HG03575 (cell line): ENCODE data around the gene IL27RA.

Source experiments
- ATAC-seq: cut with Tn5 transposase; IDR thresholded peaks from one replicate; pipeline ENCODE4 v1.9.1; 2021; ENCODE audit not compliant: unreplicated experiment, insufficient number of reproducible peaks, low FRiP score; ENCODE audit errors: extremely low read depth

The IL27RA gene

GRCh38 chr19:14073925-14074838 lies 42.6 kb downstream of the IL27RA start:
- ATAC-seq = no peak

- ATAC-seq = no peak
Measured at GRCh38 chr19:14078411-14078810, 46.8 kb downstream of the IL27RA start.

DNA sequence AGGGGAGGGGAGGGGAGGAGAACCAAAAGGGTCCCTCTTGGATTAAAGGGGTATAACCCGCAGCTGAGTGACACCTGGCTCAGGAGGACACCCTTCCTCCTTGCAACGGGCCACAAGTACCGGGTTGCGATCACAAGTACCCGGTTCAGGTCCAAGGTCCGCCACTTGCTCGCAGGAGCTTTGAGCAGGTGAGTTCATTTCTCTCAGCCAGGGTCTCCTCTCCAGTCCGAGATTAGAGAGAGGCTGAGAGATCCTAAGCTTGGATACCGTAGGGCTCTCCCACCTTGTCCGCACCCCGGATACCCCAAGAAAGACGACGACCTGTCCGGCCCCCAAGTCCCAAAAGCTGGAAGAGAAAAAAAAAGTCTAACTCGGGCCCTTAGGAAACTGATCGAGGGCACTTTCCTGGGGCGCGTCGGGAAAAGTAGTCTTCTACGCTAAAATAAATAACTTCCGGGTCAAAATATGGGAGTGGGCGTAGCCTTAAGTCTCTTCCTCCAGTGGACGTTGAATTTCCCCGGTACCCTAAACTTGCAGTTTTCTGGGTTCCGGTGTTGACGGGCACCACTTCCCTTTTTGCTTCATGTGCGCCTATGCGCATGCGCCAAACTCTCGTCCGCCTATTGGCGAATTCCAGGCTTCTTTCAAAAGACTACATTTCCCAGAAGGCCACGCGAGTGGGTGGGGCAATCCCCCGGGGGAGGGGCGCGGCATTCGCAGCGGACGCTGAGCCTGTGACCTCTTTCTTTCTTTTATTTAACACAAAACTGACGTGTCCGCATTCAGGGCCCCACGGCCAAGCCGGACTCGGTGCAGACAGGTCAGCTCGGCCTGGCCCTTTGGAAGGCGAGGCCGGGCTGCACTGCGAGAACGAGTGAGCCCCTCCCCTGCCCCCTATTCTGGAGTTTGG lies 49.6 kb downstream of the IL27RA start:
- ATAC-seq = peak; percentile 63

GRCh38 chr19:14081797-14082674 lies 50.5 kb downstream of the IL27RA start:
- ATAC-seq = no peak

GRCh38 chr19:14082675-14082960 lies 51.1 kb downstream of the IL27RA start:
- no peak for ATAC-seq

DNA sequence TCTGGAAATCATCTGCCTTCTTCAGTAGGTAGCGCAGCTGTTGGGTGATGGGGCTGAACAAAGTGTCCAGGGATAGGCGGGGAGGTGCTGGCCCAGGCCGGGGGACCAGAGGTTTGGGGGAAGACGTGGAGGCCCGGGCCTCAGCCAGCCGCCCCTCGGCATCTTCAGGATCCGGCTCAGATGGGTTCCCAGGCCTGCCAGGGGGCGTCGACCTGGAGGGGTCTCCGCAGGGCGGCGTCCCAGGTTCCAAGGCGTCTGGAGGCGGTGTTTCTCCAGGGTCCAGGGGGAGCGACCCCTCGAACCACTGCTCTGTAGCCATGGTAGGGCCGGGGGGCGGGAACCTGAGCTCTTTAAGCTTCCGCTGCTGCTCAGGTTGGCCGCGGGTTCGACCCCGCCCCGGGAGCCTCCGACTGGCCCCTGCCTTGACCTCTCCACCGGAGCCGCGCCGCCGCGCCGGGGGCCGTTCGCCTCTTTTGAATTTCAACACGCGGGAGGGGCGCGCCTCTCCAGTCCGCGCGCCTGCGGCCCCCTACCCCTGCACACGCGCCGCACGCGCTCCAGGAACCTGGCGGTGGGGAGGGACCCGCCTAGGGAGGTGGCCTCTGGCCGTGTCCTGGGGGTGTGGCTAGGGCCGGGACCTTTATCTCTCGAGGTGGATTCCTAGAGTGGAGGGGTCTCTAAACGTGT lies 53.9 kb downstream of the IL27RA start, which contains the start of gene C19orf67:
C19orf67 (minus strand) TSS at position 475 of the 687 bp plus-strand sequence; CDS start at position 319, 156 bp downstream.
- ATAC-seq = no peak

DNA sequence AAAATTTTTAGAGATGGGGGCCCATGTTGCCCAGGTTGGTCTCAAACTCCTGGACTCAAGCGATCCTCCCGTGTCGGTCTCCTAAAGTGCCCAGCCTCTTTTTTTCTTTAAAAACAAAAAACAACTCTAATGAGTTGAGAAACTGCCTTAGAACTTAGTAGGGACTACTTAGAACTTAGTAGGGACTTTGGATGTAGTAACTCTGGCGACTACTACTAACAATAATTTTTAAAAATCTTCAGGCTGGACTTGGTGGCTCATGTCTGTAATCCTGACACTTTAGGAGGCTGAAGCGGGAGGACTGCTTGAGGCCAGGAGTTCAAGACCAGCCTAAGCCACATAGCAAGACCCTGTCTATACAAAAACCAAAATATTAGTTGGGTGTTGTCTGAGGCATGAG lies 54.5 kb downstream of the IL27RA start:
- no peak for ATAC-seq

- ATAC-seq = no peak
Measured at GRCh38 chr19:14088634-14089411, 57.3 kb downstream of the IL27RA start.

GRCh38 chr19:14089412-14089661 lies 57.8 kb downstream of the IL27RA start:
- ATAC-seq = no peak

DNA sequence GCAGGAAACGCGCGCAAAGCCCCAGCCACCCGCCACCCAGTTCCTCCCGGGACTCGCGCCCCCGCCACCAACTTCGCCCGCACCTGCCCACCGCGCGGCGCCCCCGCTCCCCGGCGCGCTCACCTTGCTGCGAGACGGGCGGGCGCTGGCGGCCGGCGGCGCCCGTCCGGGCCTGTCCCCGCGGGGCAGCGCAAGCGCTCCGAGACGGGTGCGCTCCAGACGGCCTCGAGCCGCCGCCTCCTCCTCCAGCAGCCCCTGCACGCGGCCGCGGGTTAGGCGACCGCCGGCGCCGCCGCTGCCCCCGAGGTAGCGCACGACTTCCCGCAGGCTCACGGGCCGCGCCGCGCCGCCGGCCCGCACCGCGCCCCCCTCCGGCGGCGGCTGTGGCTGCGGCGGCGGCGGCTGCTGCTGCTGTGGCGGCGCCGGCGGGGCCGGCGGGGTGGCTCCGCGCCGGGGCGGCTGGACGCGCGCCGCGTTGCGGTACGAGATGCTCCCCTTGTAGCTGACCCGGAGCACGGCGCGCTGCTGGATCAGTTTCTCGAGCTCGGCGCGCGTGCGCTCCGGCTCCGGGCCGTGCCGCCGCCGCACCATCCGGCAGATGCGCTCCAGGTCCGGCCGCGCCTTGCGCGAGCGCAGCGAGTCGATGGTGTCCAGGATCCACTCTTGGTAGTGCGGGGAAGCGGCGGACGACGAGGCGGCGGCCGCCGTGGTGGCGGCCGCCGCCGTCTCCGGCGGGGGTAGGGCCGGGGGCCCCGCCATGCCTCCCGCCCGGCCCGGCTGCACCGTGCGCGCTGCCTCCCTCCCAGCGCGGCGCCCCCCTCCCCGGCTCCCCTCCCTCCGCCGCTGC lies 58.3 kb downstream of the IL27RA start:
- ATAC-seq = no peak

DNA sequence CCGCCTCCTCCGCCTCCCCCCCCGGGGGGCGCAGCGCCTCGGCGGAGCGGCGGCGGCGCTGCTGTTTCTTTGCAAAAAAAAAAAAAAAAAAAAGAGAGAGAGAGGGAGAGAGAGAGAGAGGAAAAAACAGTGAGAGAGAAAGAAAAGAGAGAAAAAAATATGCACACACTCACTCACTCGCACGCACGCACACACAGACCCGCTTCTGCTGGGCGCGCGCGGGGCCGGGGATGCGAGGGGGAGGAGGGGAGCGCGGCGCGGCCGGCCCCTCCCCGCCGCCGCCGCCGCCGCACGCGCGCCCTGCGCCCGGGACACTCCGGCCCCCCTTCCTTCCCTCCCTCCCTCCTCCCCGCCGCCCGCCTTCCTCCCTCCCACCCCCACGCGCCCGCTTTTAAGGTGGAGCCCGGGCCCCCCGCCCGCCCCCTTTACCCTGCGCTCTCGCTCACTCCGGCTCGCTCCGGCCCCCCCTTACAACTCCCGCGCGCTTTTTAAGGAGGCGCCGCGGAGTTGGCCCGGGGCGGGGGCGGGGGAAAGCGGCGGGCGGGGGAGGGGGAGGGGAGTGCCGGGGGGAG lies 59.0 kb downstream of the IL27RA start, which contains the start of gene SAMD1:
SAMD1 (minus strand) TSS at position 243 of the 572 bp plus-strand sequence.
- no peak for ATAC-seq

GRCh38 chr19:14091081-14091812 lies 59.7 kb downstream of the IL27RA start:
- ATAC-seq = no peak

GRCh38 chr19:14091813-14092462 lies 60.4 kb downstream of the IL27RA start:
- ATAC-seq = no peak

DNA sequence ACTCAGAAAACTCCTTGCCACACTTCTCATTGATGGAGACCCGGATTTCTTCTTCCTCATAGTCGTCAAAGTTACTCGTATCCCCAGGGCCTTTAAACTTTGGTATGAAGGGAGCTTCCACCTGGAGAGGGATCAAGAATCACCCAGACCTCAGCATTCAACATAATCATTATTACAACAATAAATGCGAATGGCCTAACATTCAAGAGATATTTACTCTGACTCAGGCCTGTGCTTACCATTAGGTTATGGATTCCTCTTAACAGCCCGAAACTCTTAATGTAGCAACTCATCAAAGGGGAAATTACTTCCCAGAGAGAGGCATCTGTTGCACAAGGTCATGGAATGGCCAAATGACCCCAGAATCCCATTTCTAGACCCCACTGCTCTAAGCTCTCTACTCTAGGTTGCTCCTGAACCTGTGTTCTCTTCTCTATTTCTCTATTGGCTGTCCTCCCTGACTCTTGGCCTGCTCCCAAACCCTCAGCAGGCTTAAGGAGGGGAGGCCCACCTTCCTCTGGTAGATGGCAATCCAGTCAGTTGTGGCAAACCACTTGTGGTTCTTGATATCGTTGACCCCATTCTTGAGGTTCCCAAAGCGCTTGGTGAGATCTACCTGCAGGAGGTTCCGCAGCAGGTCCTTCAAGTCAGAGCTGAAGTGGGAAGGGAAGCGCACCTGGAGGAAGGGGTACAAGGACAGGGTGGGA lies 61.7 kb downstream of the IL27RA start:
- no peak for ATAC-seq

- ATAC-seq = no peak
Measured at GRCh38 chr19:14094854-14095253, 63.3 kb downstream of the IL27RA start.
